GM18511 (cell line): ENCODE data around the gene ZNF620.
"Not testable (repeated sequence)": the region's sequence is repeated elsewhere in the genome, so short reads cannot be mapped to it uniquely, and the experiment has no call there.

Source experiments
- ATAC-seq: cut with Tn5 transposase; IDR thresholded peaks from one replicate; pipeline ENCODE4 v1.9.1; 2021; ENCODE audit warnings: mild to moderate bottlenecking, moderate library complexity; ENCODE audit not compliant: unreplicated experiment

The ZNF620 gene

DNA sequence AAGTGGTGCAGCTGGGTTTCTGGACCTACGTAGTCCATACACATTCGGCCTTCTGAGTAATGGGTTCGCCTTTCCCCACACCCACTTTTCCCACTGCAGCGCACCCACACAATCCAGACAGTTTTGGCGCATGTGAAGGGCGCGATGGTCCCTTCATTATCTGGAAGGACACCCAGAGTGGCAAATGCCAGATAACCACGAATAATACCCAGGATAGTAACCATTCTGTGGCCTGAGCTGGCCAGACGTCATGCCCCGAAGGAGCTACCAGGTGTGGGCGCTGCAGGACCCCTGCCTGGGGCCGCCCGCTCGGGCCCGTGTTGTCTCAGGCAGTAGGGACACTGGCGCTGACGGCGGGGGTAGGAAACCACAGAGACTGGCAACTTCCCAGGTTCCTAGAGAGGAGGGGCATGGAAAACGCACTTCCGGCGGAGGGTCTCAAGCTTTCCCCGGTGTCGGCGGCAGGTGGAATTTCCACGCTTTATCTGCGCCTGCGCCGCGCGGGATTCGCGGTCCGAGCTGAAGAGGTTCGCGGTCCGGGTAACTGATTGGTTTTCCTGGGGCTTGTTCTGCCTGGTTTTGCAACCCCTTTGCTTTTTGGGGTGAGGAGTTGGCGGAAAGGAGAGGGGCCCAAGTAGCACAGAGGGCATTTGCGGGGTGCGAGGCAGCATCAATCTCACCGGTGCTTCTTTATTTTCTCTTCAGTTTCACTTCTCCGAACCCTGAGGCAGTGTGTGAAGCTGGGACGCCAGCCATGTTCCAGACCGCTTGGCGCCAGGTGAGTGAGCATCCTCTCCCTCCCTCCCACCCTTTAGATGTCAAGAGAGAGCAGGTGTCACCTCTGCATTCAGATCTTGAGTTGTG, at the start of gene ZNF620:
TSS of gene ZNF620 (plus strand) at position 441 of the 864 bp plus-strand sequence. CDS start at position 755, 314 bp downstream.
- peak; percentile 90 for ATAC-seq

DNA sequence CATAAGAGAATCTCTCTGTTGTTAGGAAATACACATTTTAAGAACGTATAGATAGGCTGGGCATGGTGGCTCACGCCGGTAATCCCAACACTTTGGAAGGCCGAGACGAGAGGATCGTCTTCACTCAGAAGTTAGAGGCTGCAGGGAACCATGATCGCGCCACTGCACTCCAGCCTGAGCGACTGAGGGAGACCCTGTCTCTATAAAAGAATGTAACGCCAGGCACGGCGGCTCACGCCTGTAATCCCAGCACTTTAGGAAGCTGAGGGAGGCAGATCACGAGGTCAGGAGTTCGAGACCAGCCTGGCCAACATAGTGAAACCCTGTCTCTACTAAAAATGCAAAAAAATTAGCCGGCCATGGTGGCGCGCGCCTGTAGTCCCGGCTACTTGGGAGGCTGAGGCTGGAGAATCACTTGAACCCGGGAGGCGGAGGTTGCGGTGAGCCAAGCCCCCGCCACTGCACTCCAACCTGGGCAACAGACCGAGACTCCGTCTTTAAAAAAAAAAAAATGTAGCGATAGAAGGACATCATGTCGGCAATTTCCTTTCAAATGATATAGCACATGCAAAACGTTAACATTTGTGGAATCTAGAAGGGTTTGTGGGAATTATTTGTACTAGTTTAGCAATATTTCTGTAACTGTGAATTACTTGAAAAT, 49.4 kb upstream of the ZNF620 start:
- ATAC-seq = no peak

DNA sequence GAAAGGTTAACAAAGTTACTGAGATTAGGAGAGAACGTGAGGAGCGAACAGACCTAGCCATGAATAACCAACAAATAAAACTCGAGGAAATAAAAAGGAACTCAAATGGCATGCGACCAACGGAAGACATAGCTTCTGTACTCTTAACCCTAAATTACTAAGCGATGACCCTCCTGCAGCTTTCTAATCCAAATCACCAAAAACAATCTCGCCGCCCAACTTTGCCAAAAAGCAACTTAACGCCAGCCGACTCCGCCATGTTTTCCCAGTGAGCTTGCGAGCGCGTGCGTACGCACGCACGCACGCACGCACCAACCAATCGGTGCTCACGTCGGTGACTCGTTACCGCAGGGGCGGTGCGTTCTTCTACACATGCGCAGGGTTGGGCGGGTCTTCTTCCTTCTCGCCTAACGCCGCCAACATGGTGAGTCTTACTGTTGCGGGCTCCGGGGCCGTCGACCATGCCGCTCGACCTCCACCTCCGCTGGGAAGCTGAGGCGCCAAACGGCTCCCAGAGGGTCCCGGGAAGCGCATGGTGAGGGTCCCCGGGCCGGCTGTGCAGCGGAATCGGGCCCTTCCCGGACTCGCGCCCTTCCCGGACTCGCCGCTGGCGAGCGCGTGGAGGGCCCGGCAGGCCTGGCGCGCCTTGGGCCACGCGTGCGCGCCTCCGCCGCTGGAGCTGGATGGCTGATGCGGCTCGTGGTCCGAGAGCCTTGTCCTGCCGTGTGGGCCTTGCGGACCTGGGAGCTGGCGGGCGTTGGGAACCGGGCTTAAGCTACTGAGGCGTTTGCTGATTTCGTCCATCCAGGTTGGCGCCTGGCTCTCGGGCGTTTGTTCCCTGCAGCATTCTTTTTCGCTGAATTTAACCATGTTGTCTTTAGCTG, 48.7 kb upstream of the ZNF620 start, which contains the start of gene RPL14:
TSS of gene RPL14 (plus strand) at position 400 of the 884 bp plus-strand sequence. CDS start at position 533, 133 bp downstream.
- peak; percentile 65 for ATAC-seq

DNA sequence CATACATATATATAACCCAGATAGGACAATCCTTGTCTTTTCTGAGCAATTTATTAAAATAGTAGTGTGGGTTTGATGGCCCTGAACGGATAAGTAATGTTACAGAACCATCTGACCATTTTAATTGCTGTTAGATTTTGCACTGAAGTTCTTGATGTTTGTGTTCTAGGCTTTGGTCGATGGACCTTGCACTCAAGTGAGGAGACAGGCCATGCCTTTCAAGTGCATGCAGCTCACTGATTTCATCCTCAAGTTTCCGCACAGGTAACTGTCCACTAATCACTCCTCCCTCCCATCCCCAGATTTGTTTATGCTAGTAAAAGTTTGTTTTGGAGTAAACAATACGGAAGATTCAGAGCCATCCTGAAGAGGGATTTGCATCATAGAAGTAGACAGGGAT, 47.4 kb upstream of the ZNF620 start:
- ATAC-seq = no peak

DNA sequence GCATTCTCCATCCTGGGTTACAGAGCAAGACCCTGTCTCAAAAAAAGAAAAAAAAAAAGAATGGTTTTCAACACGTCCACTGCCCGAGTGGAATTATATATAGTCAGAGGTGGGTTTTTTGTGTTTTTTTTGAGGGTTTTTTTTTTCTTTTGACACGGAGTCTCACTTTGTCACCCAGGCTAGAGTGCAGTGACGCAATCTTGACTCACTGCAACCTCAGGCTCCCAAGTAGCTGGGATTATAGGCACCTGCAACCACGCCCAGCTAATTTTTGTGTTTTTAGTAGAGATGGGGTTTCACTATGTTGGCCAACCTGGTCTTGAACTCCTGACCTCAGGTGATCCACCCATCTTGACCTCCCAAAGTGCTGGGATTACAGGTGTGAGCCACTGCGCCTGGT, 45.4 kb upstream of the ZNF620 start:
- ATAC-seq = not testable (repeated sequence)

DNA sequence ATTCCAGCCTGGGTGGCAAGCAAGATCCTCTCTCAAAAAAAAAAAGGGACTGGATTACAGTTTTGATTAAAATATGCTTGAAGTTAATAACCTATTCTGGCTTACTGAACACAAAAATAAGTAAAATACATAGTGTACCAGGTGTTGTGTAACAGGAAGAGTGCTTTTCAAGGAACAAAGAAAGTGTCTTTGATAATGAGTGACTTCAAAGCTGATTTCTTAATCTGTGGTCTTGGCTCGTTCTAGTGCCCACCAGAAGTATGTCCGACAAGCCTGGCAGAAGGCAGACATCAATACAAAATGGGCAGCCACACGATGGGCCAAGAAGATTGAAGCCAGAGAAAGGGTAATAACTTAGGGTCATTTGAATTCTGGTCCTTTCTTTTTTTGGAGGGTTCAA, 44.7 kb upstream of the ZNF620 start:
- ATAC-seq = no peak

DNA sequence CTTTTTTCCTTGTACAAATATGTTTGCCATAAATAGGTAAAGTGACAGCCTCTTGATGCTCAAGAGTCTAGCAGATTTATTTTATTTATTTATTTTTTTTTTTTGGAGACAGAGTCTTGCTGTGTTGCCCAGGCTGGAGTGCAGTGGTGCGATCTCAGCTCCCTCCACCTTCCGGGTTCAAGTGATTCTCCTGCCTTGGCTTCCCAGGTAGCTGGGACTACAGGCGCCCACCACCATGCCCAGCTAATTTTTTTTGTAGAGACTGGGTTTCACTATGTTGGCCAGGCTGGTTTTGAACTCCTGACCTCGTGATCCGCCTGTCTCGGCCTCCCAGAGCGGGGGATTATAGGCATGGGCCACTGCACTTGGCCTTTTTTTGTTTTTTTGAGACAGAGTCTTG, 43.0 kb upstream of the ZNF620 start:
- not testable (repeated sequence) for ATAC-seq

DNA sequence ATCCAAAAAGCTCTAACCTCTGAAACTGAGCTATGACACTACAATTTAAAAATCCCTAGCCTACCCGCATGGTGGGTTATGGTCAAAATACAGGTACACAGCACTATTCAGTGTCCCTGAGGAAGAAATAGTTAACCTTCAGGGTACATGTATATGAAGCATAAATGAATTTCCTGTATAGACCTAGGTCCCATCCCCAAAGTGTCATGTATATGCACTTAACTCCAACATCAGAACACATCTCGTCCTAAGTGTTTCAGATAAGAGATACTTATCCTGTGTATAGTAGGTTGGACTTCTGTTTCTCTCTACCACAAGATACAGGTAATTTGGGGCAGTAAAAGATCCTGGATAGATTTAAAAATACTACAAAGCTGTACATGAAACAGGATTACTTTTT, 42.3 kb upstream of the ZNF620 start:
- no peak for ATAC-seq

DNA sequence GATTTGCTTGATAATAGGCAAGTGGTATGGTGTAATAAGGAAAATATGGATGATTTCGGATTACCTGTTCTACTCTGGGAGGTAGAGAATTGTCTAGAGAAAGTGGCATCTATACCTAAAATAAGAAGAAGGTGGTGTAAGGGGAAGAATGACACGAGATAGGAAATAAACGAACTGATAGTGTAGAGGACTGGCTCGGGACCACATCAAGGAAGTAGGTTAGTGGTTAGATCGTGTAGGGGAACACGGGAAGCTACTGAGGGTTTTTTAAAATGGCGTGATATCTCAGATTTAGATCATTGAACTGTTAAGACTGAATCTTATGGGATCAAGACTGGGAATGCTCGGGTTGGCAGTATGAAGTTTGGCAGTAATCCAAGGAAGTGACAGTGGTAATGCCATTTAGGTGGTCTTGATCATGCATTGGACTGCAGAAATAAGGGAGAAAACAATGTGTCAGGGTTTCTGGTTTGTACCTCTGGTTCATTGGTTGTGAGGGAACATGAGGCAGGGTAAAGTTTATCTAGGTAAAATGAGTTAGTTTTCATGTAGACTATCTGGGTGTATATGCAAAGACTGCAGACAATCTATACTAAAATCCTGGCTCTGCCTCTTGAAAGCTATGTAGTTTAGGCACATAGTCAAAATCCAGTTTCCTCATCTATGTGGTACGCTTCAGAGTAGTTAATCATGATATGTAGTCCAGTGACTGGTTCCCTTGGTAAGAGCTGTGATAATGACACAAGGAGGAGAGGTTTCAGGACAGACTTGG, 41.3 kb upstream of the ZNF620 start:
- no peak for ATAC-seq

DNA sequence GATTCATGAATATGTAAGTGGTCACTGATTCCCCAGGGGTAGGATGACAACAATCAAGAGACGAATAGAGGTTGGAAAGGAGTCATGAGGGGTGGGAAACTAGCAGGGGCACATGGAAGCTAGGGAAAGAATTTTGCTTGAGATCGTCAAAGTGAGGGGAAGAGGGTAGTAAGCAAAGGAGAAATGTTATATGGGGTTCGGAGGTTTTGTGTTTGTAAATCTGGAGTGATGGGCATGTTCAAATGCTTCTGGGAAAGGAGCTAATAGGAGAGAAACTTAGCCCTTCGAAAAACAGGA, 40.8 kb upstream of the ZNF620 start:
- ATAC-seq = no peak

DNA sequence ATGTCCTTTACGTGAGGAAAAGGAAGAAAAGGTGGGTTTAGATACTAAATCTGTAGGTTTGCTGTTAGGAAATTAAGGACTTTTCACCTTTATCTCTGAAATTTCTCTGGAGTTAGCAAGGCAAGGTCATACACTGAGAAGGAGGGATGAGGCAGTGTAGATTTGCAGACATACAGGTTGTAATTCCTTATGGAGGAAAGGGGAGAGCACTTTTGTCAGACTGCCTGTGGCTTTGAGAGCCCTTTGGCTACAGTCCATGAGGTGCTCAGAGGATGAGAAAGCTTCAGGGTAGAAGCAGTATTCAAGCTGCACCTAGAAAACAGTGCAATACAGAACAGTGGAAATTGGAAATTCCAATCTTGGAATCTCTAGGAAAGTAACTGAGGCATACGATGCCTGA, 40.4 kb upstream of the ZNF620 start:
- ATAC-seq = no peak

DNA sequence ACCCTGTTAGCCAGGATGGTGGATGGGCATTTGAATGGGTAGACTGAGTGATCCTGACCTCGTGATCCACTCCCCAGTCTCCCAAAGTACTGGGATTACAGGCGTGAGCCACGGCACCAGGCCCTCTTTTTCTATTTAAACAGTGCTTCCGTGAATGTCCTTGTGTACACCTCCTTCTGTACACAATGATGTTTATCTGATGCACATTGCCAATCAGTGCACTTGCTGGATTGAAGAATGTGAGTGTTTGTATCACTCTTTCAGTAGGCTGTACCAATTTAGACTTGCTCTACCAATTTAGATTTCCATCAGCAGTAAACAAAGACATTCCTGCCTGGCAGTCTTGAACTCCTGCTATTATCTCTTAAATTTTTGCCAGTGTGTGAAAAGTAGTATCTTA, 37.8 kb upstream of the ZNF620 start:
- ATAC-seq = no peak

DNA sequence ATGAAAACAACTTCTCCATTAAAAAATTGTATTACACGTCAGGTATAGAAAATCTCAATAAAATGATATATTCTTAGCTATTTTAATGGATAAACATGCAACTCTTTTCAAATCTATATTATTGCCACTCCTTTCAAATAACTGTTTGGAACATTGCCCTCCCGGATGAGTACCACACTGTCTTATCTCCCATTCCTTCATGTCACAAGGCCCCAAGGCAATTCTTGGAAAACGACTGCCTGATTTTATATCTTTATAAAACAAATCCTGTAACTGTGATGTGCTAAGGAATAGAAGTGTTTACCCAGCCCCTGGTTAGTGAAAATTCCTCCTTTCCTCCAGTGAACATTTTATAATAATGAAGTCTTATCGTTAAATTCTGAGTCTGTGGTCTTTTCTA, 35.1 kb upstream of the ZNF620 start:
- no peak for ATAC-seq

DNA sequence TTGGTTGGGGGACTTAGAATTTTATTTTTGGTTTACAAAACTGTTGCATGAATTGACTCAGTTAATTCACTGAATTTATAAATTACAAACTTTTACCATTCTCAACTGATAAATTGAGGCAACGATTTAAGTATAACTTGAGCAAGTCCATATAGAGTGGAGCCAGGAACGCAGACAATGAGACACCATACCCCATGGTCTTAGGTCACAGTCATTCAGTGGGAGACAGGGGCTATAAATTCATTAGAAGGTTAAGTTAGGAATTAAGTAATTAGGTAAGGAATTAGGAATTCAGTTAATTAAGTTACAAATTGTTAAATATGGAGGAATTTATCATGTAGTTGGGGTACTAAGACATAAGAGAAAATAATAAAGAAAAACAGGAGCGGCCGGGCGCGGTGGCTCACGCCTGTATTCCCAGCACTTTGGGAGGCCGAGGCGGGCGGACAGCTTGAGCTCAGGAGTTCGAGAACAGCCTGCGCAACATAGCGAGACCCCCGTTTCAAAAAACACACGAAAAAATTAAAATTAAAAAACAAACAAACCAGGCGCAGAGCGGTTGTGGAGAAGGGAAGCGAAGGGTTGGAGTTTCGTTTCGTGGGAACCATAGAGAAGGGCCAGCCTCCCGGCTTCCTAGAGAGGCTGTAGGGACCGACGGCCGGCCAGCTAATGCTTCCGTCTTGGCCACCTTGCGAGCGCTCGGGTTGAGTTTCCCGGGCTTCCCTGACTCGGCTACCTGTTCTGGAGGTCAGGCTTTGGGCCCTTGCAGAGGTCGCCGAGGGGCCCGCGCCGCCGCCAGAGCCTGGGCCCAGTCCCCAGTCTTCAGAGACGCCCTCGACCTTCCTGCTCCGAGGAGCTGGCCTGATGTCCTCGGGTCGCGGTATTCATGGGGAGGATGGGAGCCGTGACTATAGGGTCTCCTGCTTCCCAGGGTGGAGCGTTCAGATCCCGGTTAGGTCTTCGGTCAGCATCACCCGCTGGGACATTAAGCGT, 29.1 kb upstream of the ZNF620 start, which contains the start of gene ZNF619:
TSS of gene ZNF619 (plus strand) at position 645 of the 993 bp plus-strand sequence. CDS start 858 bp downstream, outside the sequence.
- ATAC-seq = peak; percentile 86

DNA sequence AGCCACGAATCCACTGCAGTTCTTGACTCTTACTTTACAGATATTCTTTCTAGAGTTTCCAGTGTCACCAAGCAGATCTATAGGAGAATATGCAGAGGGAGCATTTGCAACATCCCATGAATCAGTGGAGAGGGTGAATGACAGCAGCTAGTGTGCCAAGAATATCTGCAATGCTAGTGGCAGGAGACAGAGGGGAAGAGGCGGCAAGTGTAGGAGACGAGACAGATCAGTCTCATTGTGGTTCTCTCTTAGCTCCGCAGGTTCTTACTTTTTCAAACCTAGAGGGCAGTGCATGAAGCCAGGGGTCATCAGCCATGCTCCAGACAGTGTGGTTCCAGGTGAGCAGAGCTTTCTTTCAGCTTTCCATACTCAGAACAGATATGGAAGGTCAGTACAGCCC, 28.2 kb upstream of the ZNF620 start:
- ATAC-seq = no peak

DNA sequence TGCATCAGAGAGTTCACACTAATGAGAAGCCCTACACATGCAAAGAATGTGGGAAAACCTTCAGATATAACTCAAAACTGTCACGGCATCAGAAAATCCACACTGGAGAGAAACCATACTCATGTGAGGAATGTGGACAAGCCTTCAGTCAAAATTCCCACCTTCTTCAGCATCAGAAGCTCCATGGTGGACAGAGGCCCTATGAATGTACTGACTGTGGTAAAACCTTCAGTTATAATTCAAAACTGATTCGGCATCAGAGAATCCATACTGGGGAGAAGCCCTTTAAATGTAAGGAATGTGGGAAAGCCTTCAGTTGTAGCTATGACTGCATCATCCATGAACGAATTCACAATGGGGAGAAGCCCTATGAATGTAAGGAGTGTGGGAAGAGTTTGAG, 18.7 kb upstream of the ZNF620 start:
- no peak for ATAC-seq

DNA sequence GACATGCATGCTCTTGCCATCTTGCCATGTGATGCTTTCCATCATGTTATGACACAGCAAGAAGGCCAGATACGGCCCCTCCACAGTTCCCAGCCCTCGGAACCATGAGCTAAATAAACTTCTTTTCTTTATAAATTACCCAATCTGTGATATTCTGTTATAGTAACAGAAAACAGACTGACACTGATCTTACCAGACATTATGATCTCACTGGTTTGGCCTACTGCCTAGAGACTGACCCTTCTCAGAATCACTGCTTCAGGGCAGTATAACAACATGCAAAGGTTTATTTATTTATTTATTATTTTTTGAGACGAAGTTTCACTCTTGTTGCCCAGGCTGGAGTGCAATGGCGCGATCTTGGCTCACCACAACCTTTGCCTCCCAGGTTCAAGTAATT, 14.9 kb upstream of the ZNF620 start:
- no peak for ATAC-seq

DNA sequence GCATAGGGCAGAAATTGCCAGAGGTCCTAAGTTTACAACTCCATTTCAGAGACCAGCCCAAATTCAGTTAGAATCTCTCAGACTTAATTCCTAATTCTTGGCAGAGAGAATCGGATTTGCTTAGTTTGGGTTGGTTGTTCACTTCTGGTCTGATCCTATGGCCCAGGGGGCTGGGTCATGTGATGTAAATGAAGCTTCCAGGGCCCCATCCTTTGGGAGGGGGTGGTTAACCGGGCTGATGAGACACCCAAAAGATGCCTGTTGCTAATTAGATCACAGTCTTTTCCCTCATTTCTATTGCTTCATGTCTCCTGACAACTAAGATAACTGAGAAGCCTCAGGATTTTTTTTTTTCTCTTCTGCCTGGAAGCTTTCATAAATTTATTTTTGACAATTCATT, 11.1 kb upstream of the ZNF620 start:
- no peak for ATAC-seq

DNA sequence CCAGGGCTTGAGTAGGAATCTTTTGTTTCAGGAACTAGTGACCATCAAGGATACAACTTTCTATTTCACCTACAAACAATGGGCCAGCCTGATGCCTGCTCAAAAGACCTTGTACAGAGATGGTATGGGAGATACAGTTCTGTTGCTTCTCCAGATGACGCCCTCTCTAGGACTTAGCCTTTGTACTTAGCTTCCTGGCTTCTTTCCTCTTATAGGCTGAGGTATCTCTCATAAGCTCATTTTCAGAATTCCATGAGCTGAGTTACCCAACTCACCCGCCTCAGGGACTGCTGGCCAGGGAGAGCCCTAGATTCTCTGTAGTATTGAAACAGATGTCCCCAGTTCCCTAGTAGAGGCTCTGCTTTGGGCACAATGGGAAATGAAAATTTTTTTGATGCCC, 8.6 kb upstream of the ZNF620 start:
- ATAC-seq = no peak
